OCI-LY1 (cell line): Measurements from ENCODE around the gene PRRX1.

ENCODE experiments used
- EZH2 ChIP-seq: fragments of 200-600 bp; sonication (generic), shearing (Covaris generic); IDR thresholded peaks from 2 replicates; pipeline ENCODE4 v1.8.0; 2017; ENCODE audit warnings: borderline replicate concordance, mixed run types, mild to moderate bottlenecking, antibody characterized with exemption, low read length, moderate library complexity, mixed read lengths
- TF ChIP-seq, protein P1 (sequence below): fragments of 200-600 bp; sonication (generic), shearing (Covaris generic); IDR thresholded peaks from 2 replicates; pipeline ENCODE4 v1.5.1; 2017; ENCODE audit warnings: mild to moderate bottlenecking, antibody characterized with exemption, low read length, moderate library complexity, mixed read lengths

GRCh38 chr1:170676628-170677027, 12.7 kb downstream of the PRRX1 start:
- TF ChIP-seq, protein P1, sequence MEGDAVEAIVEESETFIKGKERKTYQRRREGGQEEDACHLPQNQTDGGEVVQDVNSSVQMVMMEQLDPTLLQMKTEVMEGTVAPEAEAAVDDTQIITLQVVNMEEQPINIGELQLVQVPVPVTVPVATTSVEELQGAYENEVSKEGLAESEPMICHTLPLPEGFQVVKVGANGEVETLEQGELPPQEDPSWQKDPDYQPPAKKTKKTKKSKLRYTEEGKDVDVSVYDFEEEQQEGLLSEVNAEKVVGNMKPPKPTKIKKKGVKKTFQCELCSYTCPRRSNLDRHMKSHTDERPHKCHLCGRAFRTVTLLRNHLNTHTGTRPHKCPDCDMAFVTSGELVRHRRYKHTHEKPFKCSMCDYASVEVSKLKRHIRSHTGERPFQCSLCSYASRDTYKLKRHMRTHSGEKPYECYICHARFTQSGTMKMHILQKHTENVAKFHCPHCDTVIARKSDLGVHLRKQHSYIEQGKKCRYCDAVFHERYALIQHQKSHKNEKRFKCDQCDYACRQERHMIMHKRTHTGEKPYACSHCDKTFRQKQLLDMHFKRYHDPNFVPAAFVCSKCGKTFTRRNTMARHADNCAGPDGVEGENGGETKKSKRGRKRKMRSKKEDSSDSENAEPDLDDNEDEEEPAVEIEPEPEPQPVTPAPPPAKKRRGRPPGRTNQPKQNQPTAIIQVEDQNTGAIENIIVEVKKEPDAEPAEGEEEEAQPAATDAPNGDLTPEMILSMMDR, result no peak
- TF ChIP-seq EZH2, result no peak
